RCC 7860 (cell line): ENCODE data around the gene TRAPPC13.
"Not testable (repeated sequence)": the region's sequence is repeated elsewhere in the genome, so short reads cannot be mapped to it uniquely, and the experiment has no call there.

Experiments
- DNase-seq: peaks from one replicate; pipeline ENCODE4 v3.0.0-alpha.2; 2015; ENCODE audit warnings: low spot score
- FAIRE-seq: peaks from 2 replicates; lab custom pipeline; 2012; peaks lifted over from hg19 to GRCh38; lab: Jason Lieb, UNC

Gene TRAPPC13, protein sequence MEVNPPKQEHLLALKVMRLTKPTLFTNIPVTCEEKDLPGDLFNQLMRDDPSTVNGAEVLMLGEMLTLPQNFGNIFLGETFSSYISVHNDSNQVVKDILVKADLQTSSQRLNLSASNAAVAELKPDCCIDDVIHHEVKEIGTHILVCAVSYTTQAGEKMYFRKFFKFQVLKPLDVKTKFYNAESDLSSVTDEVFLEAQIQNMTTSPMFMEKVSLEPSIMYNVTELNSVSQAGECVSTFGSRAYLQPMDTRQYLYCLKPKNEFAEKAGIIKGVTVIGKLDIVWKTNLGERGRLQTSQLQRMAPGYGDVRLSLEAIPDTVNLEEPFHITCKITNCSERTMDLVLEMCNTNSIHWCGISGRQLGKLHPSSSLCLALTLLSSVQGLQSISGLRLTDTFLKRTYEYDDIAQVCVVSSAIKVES

DNA sequence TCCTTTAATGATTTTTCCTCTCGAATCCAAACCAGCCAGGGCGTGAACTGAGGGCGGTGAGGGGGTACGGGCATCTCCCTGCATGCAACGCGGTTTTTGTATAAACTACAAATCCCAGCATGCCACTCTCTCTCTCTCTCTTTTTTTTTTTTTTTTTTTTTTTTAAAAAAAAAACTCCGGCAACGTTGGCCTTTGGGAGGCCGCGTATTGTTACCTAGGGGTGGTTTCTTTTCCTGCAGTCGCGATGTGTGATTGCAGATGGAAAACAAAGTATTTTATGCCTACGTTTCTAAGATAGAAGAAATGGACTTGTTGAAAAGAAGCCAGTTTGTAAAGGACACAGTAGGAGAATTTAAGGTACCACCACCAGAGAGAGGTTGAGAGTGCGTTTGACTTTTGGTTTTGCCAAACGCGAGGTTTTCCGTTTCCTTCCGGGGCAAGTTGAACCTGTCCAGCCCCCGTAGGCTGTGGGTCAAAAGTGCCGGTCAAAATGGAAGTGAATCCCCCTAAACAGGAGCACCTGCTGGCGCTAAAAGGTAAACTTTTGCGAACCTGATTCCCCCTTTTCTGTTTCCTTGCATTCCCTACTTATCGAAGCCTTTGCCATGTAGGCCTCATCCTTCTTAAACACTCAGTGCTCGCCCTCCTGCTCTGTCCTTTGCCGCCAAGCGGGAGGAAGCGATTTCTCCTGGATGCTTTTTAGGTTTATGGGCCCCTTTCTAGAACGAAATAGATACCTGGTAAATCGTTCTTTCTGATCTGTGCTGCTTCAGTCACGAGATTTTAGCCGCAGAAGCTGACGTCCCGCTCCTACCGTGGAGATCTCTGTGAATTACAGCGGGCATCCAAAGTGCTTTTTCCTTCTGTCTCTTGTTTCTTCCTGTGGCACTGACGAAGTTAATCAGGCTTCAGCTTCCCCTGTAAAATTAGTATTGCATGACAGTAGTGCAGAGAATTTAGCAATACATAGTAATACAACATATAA lies at the start of gene TRAPPC13, which contains the start of gene SHLD3:
TSS of gene TRAPPC13 (plus strand) at position 457 of the 985 bp plus-strand sequence. CDS start at position 491, 34 bp downstream.
TSS of gene SHLD3 (plus strand) at position 457 of the 985 bp plus-strand sequence. CDS start 4,561 bp downstream, outside the sequence.
- no peak for FAIRE-seq
- DNase-seq: peak; percentile 61

DNA sequence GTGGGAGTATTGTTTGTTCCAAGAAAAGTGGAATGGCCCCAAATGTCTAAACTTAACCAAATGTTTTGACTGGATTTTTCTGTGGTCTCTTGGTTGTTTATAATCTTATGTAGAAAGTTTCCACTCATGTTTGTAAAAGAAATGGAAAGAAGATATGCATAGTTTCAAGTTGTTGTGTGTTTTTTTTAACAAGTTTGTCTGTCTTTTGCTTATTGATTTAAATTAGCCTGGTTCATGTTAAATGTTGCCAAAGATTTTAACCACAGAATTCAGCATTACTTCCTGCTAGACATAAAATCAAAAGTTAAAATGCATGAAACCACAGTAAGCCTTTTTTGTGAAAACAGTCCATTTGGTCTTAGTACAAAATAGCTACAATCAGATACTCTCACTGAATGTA lies 47.7 kb upstream of the TRAPPC13 start:
- FAIRE-seq: no peak

DNA sequence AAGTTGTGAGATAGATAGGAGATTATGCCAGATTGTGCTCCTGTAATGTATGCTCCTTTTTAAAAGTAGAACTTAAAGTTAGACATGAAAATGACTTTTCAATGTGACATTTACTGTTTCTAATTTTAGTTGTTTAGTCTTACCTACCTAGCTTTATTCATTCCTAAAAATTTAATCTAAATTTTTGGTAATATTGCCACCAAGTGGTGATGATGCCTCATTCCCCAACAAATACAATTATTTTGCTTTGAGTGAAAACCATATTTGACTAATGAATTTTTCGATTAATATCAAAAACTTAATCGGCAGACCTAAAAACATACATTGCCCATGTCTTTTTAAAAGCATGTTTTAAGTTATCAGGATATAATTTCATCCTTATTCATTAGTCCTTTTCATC lies 36.1 kb upstream of the TRAPPC13 start:
- no peak for FAIRE-seq
- DNase-seq: no peak

More for the DNA sequence above, 47.7 kb upstream of the TRAPPC13 start:
- DNase-seq: no peak

DNA sequence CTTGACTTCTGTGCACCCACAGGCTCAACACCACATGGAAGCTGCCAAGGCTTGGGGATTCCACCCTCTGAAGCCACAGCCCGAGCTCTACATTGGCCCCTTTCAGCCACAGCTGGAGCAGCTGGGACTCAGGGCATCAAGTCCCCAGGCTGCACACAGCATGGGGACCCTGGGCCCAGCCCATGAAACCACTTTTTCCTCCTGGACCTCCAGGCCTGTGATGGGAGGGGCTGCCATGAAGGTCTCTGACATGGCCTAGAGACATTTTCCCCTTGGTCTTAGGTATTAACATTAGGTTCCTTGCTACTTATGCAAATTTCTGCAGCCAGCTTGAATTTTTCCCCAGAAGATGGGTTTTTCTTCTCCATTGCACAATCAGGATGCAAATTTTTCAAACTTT lies 23.1 kb upstream of the TRAPPC13 start:
- not testable (repeated sequence) for DNase-seq, FAIRE-seq

DNA sequence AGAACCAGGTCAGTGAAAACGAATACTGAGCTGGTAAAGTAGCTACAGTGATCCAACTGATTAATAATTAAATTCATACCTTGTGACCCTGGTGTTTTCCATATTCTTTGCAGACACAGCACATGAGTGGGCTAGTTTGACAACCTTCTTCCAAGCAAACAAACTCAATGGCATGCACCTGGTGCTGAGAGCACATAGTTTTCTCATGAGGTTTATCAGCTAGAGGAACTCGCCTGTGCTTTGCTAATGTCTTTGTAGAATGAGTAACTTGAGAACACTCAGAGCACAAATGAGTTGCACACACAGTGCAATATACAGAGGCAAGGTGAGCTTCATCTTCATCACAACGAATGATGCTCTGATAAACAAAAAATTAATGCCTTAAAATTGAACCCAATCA lies 13.3 kb upstream of the TRAPPC13 start:
- DNase-seq (peak; percentile 64), FAIRE-seq (peak; percentile 30)

DNA sequence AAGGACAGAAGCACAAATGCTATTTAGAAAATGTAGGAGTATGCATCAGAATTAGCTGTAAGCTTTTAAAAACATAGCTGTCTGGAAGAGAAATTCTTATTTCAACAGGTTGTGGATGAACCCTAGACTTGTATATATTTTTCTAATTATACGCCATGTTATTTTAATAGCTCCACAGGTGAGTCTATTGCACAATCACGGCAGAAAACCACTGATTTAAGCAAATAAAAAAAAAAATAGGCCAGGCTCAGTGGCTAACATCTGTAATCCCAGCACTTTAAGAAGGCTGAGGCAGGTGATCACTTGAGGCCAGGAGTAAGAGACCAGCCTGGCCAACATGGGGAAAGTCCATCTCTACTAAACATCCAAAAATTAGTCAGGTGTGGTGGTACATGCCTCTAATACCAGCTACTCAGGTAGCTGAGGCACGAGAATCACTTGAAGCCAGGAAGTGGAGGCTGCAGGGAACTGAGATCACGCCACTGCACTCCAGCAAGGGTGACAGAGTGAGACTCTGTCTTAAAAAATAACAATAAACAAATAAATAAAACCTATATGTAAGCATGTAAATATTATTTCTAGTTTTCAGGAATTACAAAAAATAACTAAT lies 12.4 kb upstream of the TRAPPC13 start:
- FAIRE-seq (no peak), DNase-seq (no peak)

DNA sequence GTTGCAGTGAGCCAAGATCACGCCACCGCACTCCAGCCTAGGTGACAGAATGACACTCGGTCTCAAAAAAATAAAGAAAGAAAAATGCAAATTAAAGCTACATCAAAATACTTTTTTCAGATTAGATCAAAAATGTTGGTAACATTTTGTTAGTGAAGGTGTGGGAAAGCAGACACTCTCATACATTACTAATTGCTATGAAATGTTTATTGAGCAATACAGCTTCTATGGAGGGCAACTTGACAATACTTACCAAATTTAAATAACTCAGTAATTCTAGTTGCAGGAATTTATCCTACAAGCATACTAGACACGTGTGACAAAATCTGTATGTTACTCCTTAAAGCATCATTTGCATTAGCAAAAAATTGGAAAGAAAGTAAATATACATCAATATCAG lies 4.8 kb upstream of the TRAPPC13 start:
- DNase-seq (no peak), FAIRE-seq (no peak)

DNA sequence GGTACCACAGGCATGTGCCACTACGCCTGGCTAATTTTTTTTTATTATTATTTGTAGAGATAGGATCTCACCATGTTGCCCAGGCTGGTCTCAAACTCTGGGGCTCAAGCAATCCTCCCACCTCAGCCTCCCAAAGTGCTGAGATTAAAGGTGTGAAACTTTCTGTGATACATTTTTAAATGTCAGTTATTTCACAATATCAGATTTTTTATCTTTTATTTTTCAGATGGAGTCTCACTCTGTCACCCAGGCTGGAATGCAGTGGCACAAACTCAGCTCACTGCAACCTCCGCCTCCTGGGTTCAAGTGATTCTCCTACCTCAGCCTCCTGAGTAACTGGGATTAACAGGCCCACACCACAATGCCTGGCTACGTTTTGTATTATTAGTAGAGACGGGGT lies 2.9 kb upstream of the TRAPPC13 start:
- not testable (repeated sequence) for DNase-seq, FAIRE-seq

DNA sequence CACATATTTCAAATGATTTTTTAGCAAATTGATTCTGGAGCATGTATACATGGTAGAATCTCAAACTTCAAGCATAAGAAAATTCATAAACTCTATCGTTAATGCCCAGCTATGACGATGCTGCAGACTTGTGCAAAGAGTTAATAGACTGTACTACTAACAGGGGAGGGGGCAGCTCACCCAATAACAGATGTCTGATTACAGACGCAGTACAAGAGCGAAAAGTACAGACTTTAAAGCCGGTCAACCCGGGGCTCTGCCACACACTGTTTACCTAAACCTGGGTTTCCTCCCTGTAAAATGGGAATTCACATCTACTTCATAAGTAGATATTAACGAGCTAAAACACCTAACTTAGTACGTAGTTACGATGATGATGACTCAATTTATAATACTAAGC lies 1.3 kb upstream of the TRAPPC13 start:
- DNase-seq: no peak

DNA sequence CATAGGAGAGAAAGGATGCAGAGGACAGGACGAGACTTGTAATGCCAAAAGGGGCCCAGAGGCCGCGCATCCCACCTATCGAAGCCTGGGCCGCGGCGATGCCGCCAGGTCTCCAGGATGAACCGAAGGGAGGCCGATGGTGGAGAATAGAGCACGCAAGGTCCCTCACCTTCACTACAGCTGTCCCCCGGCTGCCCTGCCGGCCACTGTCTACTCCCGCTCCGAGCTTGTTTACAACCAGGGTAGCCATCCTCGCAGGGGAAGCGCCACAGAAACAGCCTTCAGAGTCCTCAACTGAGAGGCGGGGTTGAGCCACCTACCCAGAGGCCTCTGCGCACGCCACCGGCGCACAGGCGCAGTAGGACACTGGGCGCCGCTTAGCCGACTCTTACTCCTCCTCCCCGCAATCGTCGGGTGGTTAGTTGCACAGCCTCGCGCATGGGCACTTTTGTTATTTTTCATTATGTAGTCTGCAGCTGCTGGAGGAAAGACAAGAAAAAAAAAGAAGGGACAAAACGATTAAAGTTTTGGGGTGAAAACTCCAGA lies 729 bp upstream of the TRAPPC13 start, which contains the start of gene TRIM23:
TSS of gene TRIM23 (minus strand) at position 309 of the 546 bp plus-strand sequence. CDS start at position 250, 59 bp downstream.
- FAIRE-seq (no peak), DNase-seq (peak; percentile 61)

More for the DNA sequence above, 1.3 kb upstream of the TRAPPC13 start:
- no peak for FAIRE-seq

DNA sequence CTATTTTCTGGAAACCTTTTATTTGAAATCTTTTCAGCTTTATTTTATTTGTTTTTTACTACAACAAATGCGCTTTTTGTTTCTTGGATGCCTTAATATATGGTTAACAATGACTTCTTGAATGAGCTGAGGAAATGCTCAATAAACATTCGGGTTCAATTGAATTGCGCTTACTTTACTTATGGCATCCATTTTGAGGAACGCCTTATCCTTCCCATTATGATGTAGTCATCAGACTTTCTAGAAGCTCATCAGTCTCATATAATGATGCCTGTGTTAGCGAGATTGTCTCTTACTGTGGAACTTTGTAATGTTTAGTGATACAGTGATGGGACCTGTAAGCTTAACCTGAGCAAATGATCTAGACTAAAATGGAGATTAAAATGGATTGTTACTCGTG lies 916 bp downstream of the TRAPPC13 start:
- DNase-seq: no peak
- no peak for FAIRE-seq

DNA sequence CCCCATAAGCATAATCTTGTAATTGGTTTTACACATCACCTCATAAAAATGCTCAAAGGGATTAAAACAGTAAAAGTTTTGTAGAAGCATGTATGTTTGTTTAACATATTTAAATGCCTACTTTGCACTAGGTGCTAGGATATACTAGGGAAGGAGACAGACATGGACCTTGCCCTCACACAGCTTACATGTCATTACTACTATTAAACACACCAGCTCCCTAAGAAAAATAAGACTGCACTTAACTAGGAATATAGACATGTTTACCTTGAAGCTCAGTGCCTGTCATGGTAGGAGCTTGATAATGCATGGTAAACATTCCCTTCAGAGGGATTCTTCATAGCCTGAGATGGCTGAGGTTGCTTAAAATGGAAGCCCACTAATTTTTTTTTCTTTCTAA lies 6.2 kb downstream of the TRAPPC13 start:
- DNase-seq (no peak), FAIRE-seq (no peak)

DNA sequence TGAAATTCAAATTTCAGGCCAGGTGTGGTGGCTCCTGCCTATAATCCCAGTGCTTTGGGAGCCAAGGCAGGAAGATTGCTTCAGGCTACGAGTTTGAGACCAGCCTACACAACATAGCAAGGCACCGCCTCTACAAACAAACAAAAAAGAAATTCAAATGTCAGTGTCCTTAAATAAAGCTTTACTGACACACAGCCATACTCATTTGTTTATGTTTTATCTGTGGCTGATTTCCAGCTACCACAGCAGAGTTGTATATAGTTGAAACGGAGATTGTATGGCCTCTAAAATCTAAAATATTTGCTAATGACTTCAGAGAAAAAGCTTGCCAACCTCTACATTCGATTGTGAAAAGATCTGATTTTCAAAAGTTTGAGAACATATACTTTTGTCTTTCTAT lies 15.4 kb downstream of the TRAPPC13 start:
- DNase-seq (no peak), FAIRE-seq (no peak)

DNA sequence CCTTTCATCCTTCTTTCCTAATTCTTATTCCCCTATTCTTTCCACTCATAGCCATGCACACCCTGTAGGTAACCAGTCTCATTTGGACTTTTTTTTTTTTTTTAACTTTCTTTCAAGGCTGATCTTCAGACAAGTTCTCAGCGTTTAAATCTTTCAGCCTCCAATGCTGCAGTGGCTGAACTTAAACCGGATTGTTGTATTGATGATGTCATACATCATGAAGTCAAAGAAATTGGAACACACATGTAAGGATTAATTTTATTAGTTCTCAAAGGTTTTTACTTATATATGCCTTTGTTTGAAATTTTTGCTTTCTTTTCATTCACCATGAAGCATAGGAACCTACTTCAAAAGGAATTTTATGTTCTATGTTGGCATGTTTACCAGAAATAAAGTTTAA lies 22.1 kb downstream of the TRAPPC13 start:
- FAIRE-seq (no peak), DNase-seq (no peak)

DNA sequence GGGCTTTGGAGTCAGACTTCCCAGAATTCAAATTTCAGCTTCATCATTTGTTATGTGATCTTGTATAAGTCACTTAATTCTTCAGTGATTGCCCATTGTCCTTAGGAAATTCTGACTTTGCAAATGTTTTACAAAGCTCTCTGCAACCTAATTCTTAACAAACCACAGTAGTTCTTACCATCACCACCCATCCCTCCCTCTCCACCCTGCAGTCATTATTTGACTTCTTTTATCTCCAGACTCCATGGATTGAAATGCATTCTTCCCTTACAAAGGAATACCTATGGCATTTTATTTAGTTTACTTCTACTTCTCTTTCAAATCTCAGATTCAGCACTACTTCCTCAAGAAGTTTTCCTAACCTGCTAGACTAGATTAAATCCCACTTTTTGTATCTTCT lies 23.1 kb downstream of the TRAPPC13 start:
- DNase-seq (no peak), FAIRE-seq (no peak)

DNA sequence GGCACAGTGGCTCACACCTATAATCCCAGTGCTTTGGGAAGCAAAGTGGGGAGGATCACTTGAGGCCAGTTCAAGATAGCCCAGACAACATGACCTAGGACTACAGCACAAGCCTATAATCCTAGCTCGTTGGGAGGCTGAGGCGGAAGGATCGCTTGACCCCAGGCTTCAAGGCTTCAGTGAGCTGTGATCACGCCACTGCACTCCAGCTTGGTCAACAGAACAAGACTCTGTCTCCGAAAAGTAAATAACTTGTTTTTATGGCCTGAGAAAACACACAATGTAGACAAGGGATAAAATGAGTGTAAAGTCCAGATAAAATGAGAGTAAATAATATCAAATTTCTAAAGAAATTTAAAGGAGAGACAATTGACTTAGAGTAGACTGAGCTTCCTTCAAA lies 26.3 kb downstream of the TRAPPC13 start:
- DNase-seq (no peak), FAIRE-seq (no peak)

DNA sequence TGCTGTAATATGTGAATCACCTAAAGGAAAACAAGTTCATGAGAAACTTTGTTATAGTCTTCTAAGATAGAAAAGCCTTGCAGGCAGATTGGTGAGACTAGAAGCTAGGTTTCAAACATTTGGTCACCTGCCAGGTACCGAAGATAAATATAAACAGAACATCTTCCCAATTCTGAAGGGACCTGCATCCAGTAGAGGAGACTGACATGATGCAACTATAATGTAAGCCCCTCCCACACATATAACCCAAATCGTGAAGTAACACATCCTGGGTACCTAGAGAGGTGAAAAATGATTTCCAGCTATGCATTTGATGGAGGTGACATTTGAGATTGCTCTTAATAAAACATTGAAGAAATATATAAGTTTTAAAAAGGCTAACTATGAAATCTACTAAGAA lies 29.9 kb downstream of the TRAPPC13 start:
- DNase-seq: no peak
- FAIRE-seq: no peak

DNA sequence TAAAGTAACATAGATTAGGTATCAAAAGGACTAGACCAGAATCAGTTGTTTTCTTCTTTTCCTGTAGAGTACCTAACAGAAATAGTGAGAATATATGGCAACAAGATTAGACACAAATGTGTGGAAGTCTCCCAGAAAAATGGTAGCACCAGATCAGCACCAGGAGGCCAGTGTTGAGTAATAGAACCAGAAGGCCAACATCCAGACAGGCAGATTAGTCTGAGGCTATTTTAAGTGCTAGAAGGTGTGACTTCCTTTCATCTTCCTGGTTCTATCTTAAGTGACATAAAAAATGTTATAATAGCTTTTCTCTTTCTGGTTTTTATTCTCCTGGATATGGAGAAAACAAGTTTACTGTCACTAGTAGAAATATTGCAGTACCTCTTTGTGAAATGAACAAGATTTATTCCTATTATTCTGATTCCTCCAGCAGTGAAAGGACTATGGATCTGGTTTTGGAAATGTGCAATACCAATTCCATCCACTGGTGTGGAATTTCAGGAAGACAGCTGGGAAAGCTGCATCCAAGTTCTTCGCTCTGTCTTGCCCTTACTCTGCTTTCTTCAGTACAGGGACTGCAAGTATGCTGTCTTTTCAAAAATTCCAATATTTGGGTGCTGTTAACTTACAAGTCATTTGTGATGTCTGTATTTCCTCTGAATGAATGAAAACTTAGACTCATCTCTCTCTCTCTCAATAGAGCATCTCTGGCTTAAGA lies 39.1 kb downstream of the TRAPPC13 start:
- FAIRE-seq (no peak), DNase-seq (no peak)

DNA sequence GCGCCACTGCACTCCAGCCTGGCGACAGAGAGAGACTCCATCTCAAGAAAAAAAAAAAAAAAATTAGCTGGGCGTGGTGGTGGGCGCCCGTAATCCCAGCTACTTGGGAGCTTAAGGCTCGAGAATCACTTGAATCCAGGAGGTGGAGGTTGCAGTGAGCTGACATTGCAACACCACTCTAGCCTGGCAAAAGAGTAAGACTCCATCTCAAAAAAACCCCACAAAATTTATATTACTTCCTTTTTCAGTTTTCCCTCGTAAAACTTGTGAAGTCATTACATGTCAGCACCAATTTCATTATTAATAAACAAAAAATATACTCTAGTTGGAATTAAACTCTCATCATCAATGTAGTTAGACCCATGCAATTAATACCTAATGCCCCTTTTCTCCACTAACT lies 43.9 kb downstream of the TRAPPC13 start:
- DNase-seq (no peak), FAIRE-seq (no peak)

DNA sequence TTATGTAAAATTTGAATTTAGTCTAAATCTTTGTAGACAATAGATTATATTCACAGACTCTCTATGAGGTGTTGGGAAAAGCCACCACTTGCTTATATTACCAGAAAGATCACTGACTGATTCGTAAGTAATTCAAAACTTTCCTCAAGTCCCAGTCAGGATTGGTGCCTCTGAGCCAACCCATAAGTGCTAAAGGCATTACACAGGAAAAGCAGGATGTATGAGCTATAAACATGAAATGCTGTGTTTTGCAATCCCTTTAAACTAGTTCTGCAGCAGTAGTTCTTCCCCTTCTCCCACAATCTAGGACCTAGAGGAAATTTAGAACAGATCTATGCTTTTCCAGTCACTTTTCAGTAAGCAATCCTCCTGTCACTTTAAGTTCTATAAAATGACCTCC lies 48.0 kb downstream of the TRAPPC13 start:
- FAIRE-seq (no peak), DNase-seq (no peak)
